Measurements from ENCODE around the gene SYPL2. TPM values are rescaled to one million over a fixed set of nuclear protein-coding genes. Genes with fewer than 3 reads are reported as not detected.

The SYPL2 gene
- total RNA-seq, 1 experiment from 2014 or later, result 2.5 TPM

- Histone ChIP-seq H3K4me2 (ENCODE audit: insufficient read depth, insufficient read length, low read length) (no peak overlapping the region), H4K8ac (replicated peaks; ENCODE audit: insufficient read length, low read depth, low read length) (no peak overlapping the region), H2BK15ac (ENCODE audit: low read depth, low read length) (no peak overlapping the region), H3T11ph (ENCODE audit: low read length) (no peak overlapping the region), H3K14ac (ENCODE audit: insufficient read depth, low read length) (no peak overlapping the region), H3K9ac (ENCODE audit: extremely low read depth, insufficient read length, low read length) (no peak overlapping the region), H3K79me2 (ENCODE audit: insufficient read depth, low read length) (no peaks in the 10 kb centered on the region), H3K4me1 (ENCODE audit: insufficient read depth, low read length) (peaks cover under 1% of the 10 kb centered on the region; the same call in 1 of the 2 replicates), H2AK5ac (ENCODE audit: insufficient read length, low read length) (no peak overlapping the region), H2AFZ (ENCODE audit: low read length) (no peak overlapping the region), H2BK5ac (ENCODE audit: insufficient read length, low read length) (no peak overlapping the region), H3K79me1 (ENCODE audit: insufficient read depth, low read depth, low read length, poor library complexity, severe bottlenecking) (no peaks in the 10 kb centered on the region), H4K20me1 (ENCODE audit: control insufficient read depth, insufficient read depth, insufficient read length) (no peaks in the 10 kb centered on the region), H3K56ac (ENCODE audit: insufficient read length, low read depth, low read length) (no peak overlapping the region), H4K91ac (ENCODE audit: insufficient read length, low read depth, low read length) (no peak overlapping the region), H2BK12ac (ENCODE audit: insufficient read length, low read depth, low read length) (no peak overlapping the region), H2BK120ac (ENCODE audit: low read depth, low read length, poor library complexity, severe bottlenecking) (no peak overlapping the region), H3K23me2 (ENCODE audit: insufficient read length, low read depth, low read length, poor library complexity, severe bottlenecking) (no peaks in the 10 kb centered on the region), H3K27ac (ENCODE audit: insufficient read length, low read depth, low read length) (no peak overlapping the region), H4K5ac (ENCODE audit: insufficient read length, low read depth, low read length) (no peak overlapping the region), H3K23ac (ENCODE audit: insufficient read length, low read depth, low read length) (no peak overlapping the region), H3K9me3 (ENCODE audit: control insufficient read depth, low read depth, low read length) (no peaks in the 10 kb centered on the region), H3K4ac (ENCODE audit: low read depth, low read length) (no peak overlapping the region), H2BK20ac (ENCODE audit: low read depth, low read length, poor library complexity, severe bottlenecking) (no peak overlapping the region), H3K18ac (ENCODE audit: insufficient read length, low read depth, low read length) (no peak overlapping the region), H3K27me3 (ENCODE audit: insufficient read depth, low read length) (no peaks in the 10 kb centered on the region)
- Mint-ChIP-seq H3K4me1 (peaks cover 2 to 13% of the 10 kb centered on the region in 2 experiments), H3K4me3 (no peak overlapping the region), H3K36me3 (ENCODE audit: insufficient read depth in 1 of 3, low read depth in 3 of 3) (peaks cover 5 to 53% (median 11%) of the 10 kb centered on the region in 3 experiments; a peak in 5 of 7 replicates), H3K9me3 (no peaks in the 10 kb centered on the region), H3K27ac (no peak overlapping the region), H3K27me3 (ENCODE audit: low read depth) (no peaks in the 10 kb centered on the region)
- no CpG with 5 or more reads among the region's 11 CpGs for WGBS (ENCODE audit: extremely low coverage, insufficient read length, low lambda C conversion rate)
- TF ChIP-seq, protein P1, sequence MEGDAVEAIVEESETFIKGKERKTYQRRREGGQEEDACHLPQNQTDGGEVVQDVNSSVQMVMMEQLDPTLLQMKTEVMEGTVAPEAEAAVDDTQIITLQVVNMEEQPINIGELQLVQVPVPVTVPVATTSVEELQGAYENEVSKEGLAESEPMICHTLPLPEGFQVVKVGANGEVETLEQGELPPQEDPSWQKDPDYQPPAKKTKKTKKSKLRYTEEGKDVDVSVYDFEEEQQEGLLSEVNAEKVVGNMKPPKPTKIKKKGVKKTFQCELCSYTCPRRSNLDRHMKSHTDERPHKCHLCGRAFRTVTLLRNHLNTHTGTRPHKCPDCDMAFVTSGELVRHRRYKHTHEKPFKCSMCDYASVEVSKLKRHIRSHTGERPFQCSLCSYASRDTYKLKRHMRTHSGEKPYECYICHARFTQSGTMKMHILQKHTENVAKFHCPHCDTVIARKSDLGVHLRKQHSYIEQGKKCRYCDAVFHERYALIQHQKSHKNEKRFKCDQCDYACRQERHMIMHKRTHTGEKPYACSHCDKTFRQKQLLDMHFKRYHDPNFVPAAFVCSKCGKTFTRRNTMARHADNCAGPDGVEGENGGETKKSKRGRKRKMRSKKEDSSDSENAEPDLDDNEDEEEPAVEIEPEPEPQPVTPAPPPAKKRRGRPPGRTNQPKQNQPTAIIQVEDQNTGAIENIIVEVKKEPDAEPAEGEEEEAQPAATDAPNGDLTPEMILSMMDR (conservative IDR thresholded peaks at IDR 0.05), result peak; percentile 78
- peak; percentile 73 for DNase-seq
Observed at GRCh38 chr1:109490029-109490933, 23.9 kb downstream of the SYPL2 start.
